Measurements from ENCODE around the gene EMP2.

- TF ChIP-seq CTCF (IDR thresholded peaks at IDR 0.05 in 4 of 5, conservative IDR thresholded peaks at IDR 0.05 in 1 of 5), result no peak
- no peak for TF ChIP-seq POLR2A (IDR thresholded peaks at IDR 0.05)
Observed at GRCh38 chr16:10601444-10602408, 21.3 kb upstream of the EMP2 start.
